ENCODE measurements around the gene SIX2. TPM values are rescaled to one million over a fixed set of nuclear protein-coding genes. Genes with fewer than 3 reads are reported as not detected.

The SIX2 gene
- total RNA-seq, 3 donors from 2014 or later = 0.98 to 3.5 (median 1.5) TPM

GRCh38 chr2:44957656-44958327, 51.5 kb downstream of the SIX2 start:
- intact Hi-C loops (cut with DNase I; ENCODE audit: low total_unique reads) = no loop called here
- no peaks in the 10 kb centered on the region for H3K36me3 ChIP-seq
- H3K27me3 ChIP-seq = peaks cover 2 to 33% of the 10 kb centered on the region in 2 donors
- no peak overlapping the region for H3K27ac ChIP-seq
- DNase-seq (ENCODE audit: low spot score in 2 of 2) = no peak
- H3K9me3 ChIP-seq = no peaks in the 10 kb centered on the region
- H3K4me3 ChIP-seq = no peak overlapping the region
- TF ChIP-seq POLR2AphosphoS5 (IDR thresholded peaks at IDR 0.05) = no peak
- TF ChIP-seq POLR2A (IDR thresholded peaks at IDR 0.05) = no peak
- no peak for TF ChIP-seq CTCF (IDR thresholded peaks at IDR 0.05)
- peaks cover 3 to 7% of the 10 kb centered on the region in 2 donors for H3K4me1 ChIP-seq

- peaks cover 3 to 7% of the 10 kb centered on the region in 2 donors for H3K4me1 ChIP-seq
- no peaks in the 10 kb centered on the region for H3K9me3 ChIP-seq
- H3K36me3 ChIP-seq = no peaks in the 10 kb centered on the region
- H3K27me3 ChIP-seq = peaks cover 2 to 43% of the 10 kb centered on the region in 2 donors
- no peak overlapping the region for H3K27ac ChIP-seq
- no peak for DNase-seq (ENCODE audit: low spot score in 2 of 2)
- no peak overlapping the region for H3K4me3 ChIP-seq
- intact Hi-C loops (cut with DNase I; ENCODE audit: low total_unique reads) = no loop called here
- TF ChIP-seq POLR2A (IDR thresholded peaks at IDR 0.05) (no peak), CTCF (IDR thresholded peaks at IDR 0.05) (no peak), POLR2AphosphoS5 (IDR thresholded peaks at IDR 0.05) (no peak)
Measured at GRCh38 chr2:44956843-44957242, 52.4 kb downstream of the SIX2 start.

- TF ChIP-seq CTCF (IDR thresholded peaks at IDR 0.05) = peak; percentile 24 to 81 (median 78)
- TF ChIP-seq POLR2AphosphoS5 (IDR thresholded peaks at IDR 0.05) = no peak
- Histone ChIP-seq H3K27ac (no peak overlapping the region), H3K27me3 (peaks cover 2 to 52% of the 10 kb centered on the region in 2 donors), H3K36me3 (no peaks in the 10 kb centered on the region), H3K4me1 (peaks cover 3 to 7% of the 10 kb centered on the region in 2 donors), H3K4me3 (peak overlapping the region in 2 of 3 donors; percentile 37 to 59), H3K9me3 (no peaks in the 10 kb centered on the region)
- intact Hi-C loops (cut with DNase I; ENCODE audit: low total_unique reads) = no loop called here
- peak; percentile 27 to 71 for DNase-seq (ENCODE audit: low spot score in 2 of 2)
Measured at GRCh38 chr2:44955593-44956392, 53.5 kb downstream of the SIX2 start.

Other genes starting within 250 kb of the SIX2 start
- not detected for gene SIX3, start 67.8 kb downstream of the SIX2 start, total RNA-seq